SK-N-DZ (cell line): ENCODE data around the gene ZNF536.
"Not testable (repeated sequence)": the region's sequence is repeated elsewhere in the genome, so short reads cannot be mapped to it uniquely, and the experiment has no call there.

Source experiments
- DNase-seq: peaks from one replicate; pipeline ENCODE4 v3.0.0-alpha.2; 2015; ENCODE audit warnings: low spot score

The ZNF536 gene

GRCh38 chr19:30417166-30417565, 45.0 kb downstream of the ZNF536 start:
- DNase-seq: not testable (repeated sequence)

- DNase-seq: no peak
These were observed 47.5 kb downstream of the ZNF536 start for GRCh38 chr19:30419568-30420180.

GRCh38 chr19:30420316-30420715, 48.1 kb downstream of the ZNF536 start:
- no peak for DNase-seq

- DNase-seq: no peak
These were observed 48.7 kb downstream of the ZNF536 start for GRCh38 chr19:30420881-30421280.

GRCh38 chr19:30421571-30421970, 49.4 kb downstream of the ZNF536 start:
- DNase-seq: no peak

- DNase-seq: no peak
These were observed 51.3 kb downstream of the ZNF536 start for GRCh38 chr19:30423481-30423880.

GRCh38 chr19:30425885-30426838, 54.0 kb downstream of the ZNF536 start:
- no peak for DNase-seq

- no peak for DNase-seq
These were observed 54.7 kb downstream of the ZNF536 start for GRCh38 chr19:30426864-30427263.

GRCh38 chr19:30428092-30428680, 56.0 kb downstream of the ZNF536 start:
- no peak for DNase-seq

- DNase-seq: no peak
These were observed 56.7 kb downstream of the ZNF536 start for GRCh38 chr19:30428844-30429243.

- no peak for DNase-seq
These were observed 58.1 kb downstream of the ZNF536 start for GRCh38 chr19:30430206-30430734.

- DNase-seq: no peak
These were observed 59.4 kb downstream of the ZNF536 start for GRCh38 chr19:30431591-30431990.

GRCh38 chr19:30434797-30435594, 62.8 kb downstream of the ZNF536 start:
- DNase-seq: no peak

GRCh38 chr19:30437869-30438268, 65.7 kb downstream of the ZNF536 start:
- no peak for DNase-seq

- DNase-seq: no peak
These were observed 67.1 kb downstream of the ZNF536 start for GRCh38 chr19:30439310-30439709.

- no peak for DNase-seq
These were observed 68.8 kb downstream of the ZNF536 start for GRCh38 chr19:30441011-30441410.

- DNase-seq: no peak
These were observed 70.5 kb downstream of the ZNF536 start for GRCh38 chr19:30442674-30443073.

GRCh38 chr19:30443531-30444252, 71.5 kb downstream of the ZNF536 start:
- DNase-seq: no peak

- DNase-seq: no peak
These were observed 72.1 kb downstream of the ZNF536 start for GRCh38 chr19:30444253-30444671.

- no peak for DNase-seq
These were observed 72.6 kb downstream of the ZNF536 start for GRCh38 chr19:30444686-30445232.
